ENCODE results near the gene SLC6A8. TPM values are rescaled to one million over a fixed set of nuclear protein-coding genes. Genes with fewer than 3 reads are reported as not detected.
"Not testable (repeated sequence)": the region's sequence is repeated elsewhere in the genome, so short reads cannot be mapped to it uniquely, and the experiment has no call there.

Gene SLC6A8
- total RNA-seq, 2 donors from 2014 or later: 107 to 134 TPM

GRCh38 chrX:153699784-153700371, 12.2 kb downstream of the SLC6A8 start:
- DNase-seq; intact Hi-C loops (cut with DNase I): not testable (repeated sequence)
- ATAC-seq: peak; percentile 52 to 75

DNA sequence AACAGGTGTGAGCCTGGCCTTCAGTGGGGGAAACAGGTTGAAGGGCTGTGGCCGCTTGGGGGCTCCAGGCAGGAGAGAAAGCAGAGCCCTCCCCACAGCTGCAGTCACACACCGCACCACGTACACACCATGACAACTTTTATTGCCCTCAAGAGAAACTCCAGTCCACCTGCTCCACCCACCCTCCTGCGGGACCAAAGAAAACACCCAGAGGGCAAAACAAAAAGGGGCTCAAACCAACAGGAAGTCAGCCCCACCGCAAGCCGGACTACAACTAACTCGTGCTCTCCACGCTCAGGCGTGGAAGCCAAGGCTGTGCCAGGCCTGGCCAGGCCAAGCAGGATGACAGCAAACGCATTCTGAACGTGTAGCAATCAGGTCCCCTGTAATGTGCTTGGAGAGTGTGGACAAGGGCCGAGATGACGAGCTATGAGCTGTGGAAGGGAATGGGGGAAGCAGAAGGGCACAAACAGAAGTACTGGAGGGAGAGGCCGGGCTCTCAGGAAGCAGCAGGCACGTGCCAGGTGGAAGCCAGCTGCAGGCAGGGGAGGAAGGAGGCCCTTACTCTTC, 12.7 kb downstream of the SLC6A8 start:
- intact Hi-C loops (cut with DNase I): no loop called here
- ATAC-seq (peak; percentile 3 to 20), DNase-seq (no peak)

GRCh38 chrX:153700967-153701366, 13.2 kb downstream of the SLC6A8 start:
- intact Hi-C loops (cut with DNase I): no loop called here
- ATAC-seq: no peak
- DNase-seq: no peak

DNA sequence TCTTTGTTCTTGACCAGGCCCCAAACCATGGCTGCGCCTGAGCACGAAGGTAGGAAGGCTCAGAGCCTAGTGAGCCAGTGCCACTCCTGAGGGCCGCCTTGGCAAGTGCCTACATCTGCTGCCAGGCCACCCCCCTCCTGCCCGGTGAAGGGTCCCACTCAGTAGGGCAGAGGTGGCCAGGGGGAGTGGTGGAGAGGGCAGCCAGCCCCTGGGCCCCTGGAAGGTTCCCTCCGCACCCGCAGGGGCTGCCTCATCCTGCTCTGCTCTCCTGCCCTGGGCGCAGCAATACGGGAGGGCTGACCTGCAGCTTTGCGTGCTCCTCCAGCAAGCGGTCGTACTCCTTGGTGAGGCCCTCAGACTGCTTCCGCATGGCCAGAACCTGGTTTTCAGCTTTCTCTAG, 14.0 kb downstream of the SLC6A8 start:
- ATAC-seq (no peak), DNase-seq (no peak)
- intact Hi-C loops (cut with DNase I): no loop called here

DNA sequence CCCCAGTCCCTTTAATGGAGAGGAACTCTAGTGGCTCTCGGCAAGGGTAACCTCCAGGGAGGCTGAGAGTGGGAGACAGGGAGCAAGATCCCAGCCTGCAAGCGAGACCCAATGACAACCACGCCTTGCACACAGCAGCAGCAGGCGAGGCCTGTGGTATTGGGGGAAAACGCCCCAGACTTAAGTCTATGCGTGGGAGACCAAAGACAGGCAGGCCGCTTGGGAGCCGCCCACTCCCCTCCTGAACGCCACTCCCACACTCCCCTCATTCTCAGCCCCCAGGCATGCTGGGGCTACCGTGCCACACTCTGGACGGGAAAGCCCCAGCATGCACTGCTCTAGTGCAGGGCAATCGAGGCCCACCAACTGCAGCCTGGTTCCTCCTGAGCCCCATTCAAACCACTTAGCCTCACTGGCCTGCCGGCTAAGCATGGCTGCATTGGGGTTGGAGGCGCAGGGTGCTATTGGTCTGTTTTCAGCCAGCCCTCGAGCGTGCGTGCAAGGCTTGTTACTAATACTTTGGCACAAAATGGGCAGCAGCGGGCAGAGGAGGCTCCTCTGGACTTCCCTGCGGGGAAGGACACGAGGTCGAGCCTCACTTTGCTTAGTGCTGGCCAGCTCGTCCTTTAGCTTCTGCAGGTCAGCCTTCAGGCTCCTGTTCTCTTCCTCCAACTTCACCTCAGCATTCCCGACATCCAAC, 14.8 kb downstream of the SLC6A8 start:
- intact Hi-C loops (cut with DNase I): no loop called here
- no peak for DNase-seq
- no peak for ATAC-seq

DNA sequence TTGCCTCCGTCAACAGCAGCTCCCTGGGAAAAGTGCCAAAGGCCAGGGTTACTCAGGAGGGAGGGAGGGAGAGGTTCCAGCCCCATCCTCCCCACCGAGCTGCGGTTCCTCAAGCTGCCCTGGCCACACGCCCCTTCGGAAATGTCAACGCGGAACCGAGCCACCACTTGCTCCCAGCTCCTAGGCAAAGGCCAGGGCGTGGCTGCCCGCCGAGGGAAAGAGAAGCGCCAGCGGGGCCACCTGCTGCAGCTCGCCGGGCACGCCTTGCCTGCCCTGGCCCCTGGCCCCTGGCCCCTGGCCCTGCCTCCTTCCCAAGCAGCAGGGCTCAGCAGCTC, 15.3 kb downstream of the SLC6A8 start:
- peak; percentile 62 for DNase-seq
- peak in 1 of 2 donors; percentile 32 for ATAC-seq
- intact Hi-C loops (cut with DNase I): no loop called here

DNA sequence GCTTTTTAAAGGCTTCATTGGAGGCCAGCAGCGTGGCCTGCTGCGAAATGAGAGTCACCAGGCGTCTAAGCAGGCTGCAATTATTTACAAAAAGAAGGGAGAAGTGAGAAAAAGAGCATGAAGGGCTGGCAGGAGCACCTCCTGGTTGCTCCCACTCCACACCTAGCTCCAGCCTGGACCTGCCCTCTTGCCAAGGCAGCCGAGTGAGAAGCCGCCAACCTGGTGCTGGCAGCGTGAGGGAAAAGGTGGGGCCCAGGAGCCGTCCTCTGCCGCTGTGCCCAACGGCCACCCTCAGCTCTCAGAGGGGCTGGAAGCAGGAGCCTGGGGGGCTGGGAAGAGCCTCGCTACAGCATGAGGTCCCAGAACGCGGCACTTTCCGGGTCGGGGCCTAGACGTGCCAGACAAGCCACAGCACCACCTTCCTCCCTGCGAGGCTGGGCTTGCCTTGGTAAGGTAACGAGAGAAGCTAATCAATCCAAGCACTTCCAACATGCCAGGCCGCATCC, 16.3 kb downstream of the SLC6A8 start:
- ATAC-seq (no peak), DNase-seq (no peak)
- intact Hi-C loops (cut with DNase I): no loop called here

- DNase-seq; intact Hi-C loops (cut with DNase I); ATAC-seq: not testable (repeated sequence)
Measured at GRCh38 chrX:153704631-153705402, 17.1 kb downstream of the SLC6A8 start.

DNA sequence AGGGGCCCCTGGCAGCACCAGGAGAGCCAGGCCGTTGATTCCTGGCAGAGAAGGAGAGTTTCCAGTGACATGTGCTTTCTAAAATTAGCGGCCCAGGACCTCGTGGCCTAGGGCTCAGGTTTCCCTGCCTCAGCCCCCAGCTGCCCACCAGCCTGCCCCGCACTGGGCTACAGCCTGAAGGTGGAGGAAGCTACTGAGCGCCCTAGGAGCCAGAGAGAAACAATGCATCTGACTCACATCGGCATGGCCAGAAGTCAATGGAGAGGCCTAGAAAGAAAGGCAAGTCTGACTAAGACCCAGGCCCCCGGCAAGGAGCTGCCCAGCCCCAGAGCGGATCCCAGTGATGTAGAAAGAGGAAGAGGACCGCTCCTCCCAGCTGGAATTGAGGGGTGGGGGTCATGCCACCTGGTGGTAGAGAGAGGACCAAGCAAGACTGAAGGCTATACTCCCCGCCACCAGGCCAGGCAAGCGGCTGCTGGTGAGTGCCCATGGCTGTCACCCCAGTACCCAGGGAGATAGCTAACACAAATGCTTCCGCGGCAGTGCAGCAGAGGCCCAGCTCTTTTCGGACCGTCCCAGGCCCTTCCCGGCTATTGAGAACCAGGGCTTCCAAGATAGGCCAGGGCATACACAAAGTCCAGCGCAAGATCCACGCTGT, 17.8 kb downstream of the SLC6A8 start:
- ATAC-seq: peak in 1 of 2 donors; percentile 29
- intact Hi-C loops (cut with DNase I); DNase-seq: not testable (repeated sequence)

GRCh38 chrX:153706799-153707198, 19.1 kb downstream of the SLC6A8 start:
- no peak for DNase-seq
- intact Hi-C loops (cut with DNase I): no loop called here
- ATAC-seq: peak; percentile 18 to 19

- intact Hi-C loops (cut with DNase I): no loop called here
- ATAC-seq (no peak), DNase-seq (no peak)
Measured at GRCh38 chrX:153707406-153707805, 19.7 kb downstream of the SLC6A8 start.

DNA sequence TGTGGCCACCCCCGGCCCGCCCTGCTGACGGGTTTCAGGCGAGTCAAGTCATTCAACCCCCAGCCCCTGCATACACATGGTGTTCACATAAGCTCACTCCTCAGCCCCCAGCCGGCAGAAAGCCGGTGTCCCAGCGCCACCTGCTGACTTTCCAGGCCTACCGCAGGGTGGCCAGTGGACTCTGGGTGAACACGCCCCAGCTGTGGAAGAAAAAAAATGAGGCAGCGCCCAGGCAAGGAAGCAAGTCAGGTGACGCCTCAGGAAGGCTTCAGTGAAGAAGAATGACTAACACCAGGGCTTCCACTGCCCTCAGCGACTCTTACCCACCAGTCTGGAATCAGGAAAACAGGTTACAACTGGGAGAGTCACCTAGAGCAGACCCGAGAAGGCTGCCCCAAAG, 20.7 kb downstream of the SLC6A8 start:
- DNase-seq: peak; percentile 69
- peak; percentile 78 for ATAC-seq
- intact Hi-C loops (cut with DNase I): no loop called here

DNA sequence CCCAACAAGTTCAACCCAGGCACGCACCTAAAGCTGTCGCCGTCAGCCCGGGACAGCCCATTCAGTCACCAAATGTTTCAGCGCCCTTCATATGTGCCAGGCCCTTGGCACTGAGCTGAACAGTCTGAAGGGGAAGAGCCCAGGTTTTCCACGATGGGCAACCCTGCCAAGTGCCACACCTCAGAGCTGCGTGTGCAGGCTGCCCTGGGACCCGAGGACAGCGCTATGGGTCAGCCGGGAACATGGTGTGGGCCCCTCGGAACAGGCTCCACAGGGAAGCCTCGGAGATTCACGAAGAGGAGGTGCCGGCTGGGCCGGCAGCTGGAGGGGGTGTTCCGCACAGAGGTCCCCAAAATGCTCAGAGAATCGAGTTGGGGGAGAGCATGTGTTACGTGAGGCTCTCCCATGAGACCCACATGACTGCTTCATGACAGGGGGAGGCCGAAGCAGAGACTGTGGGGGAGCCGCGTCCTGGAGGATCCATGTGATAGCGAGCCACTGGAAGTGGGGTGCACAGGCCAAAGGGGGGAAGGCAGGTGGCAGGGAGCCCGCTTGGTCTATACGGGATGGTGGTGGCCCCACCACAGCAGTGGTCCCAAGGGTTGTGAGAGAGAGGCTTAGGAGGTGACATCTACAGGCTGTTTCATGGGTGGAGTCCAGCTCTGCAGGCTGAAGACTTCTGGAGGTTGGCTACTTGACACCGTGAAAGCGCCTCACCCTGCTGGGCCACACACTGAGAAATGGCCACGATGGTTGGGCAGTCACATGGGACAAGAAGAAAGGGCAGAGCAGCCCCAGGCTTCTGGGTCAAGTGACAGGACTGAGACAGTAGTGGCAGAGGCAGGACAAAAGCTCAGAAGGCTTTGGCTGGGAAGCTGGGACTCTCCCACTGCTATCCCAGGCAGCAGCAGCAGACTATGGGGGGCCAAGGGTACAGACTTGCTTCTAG, 22.3 kb downstream of the SLC6A8 start:
- DNase-seq (no peak), ATAC-seq (no peak)
- intact Hi-C loops (cut with DNase I): no loop called here

DNA sequence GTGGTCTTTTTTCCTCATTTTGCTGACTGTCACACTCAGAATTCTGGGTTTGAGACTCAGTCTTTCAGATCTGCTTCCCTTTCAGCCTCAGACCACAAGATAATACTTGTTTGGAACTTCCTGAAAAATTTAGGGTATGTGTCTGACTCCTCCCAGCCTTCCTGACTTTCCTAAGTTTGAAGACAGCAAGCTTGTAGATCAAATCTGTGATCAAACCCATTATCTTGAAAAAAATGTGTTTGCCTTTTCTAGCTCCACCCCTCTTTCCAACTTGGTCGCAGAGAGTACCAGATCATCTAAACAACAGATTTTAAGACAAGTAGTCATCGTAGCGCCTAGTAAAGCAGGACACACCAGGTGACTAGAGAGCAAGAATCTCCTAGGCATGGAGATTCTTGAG, 26.5 kb downstream of the SLC6A8 start:
- ATAC-seq: no peak
- no peak for DNase-seq
- intact Hi-C loops (cut with DNase I): no loop called here

DNA sequence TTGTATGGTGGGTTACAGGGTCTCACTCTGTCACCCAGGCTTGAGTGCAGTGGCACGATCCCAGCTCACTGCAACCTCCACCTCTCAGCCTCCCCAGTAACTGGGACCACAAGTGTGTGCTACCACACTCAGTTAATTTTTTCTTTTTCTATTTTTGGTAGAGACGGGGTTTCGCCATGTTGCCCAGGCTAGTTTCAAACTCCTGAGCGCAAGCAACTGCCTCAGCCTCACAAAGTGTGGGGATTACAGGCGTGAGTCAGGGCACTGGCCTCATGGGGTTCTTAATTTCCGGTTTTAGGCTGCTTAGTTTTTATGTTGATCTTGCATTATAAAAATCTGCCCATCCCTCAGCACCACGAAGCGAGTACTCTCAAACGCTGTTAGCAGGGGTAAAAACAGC, 29.7 kb downstream of the SLC6A8 start:
- DNase-seq (no peak), ATAC-seq (no peak)
- intact Hi-C loops (cut with DNase I): no loop called here

DNA sequence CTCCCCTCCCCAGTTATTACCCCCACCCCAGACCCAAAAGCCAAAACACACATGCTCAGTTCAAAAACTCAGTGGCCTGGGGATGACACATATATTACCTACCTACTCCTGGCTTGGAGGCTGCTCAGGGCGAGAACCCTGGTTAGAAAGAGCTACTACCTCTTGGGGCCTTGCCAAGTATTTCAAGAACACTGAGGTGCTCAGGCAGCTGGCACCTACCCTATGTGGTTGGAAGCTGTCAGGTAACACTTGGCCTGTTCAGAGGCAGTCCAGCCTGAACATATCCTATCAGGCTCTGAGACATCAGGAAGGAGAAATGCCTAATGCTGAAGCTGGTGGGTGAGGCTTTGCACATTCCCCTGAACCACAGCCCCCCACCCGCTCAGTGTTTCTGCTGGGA, 31.5 kb downstream of the SLC6A8 start:
- intact Hi-C loops (cut with DNase I): no loop called here
- no peak for DNase-seq
- ATAC-seq: no peak

GRCh38 chrX:153719701-153720100, 32.0 kb downstream of the SLC6A8 start:
- no peak for DNase-seq
- no peak for ATAC-seq
- intact Hi-C loops (cut with DNase I): no loop called here

- ATAC-seq (no peak), DNase-seq (no peak)
- intact Hi-C loops (cut with DNase I): no loop called here
Measured at GRCh38 chrX:153722704-153723350, 35.1 kb downstream of the SLC6A8 start.
